ENCODE results near the gene WDCP.
"Not testable (repeated sequence)": the region's sequence is repeated elsewhere in the genome, so short reads cannot be mapped to it uniquely, and the experiment has no call there.

WDCP gene

GRCh38 chr2:24046930-24047702 lies at the start of gene WDCP:
Gene WDCP (minus strand): TSS chr2:24047391. CDS start chr2:24039494, 7,897 bp downstream.
- peak; percentile 99 for DNase-seq

- not testable (repeated sequence) for DNase-seq
These were observed 48.0 kb upstream of the WDCP start for GRCh38 chr2:24095171-24095677.

- DNase-seq: not testable (repeated sequence)
These were observed 46.1 kb upstream of the WDCP start for GRCh38 chr2:24093270-24093669.

DNA sequence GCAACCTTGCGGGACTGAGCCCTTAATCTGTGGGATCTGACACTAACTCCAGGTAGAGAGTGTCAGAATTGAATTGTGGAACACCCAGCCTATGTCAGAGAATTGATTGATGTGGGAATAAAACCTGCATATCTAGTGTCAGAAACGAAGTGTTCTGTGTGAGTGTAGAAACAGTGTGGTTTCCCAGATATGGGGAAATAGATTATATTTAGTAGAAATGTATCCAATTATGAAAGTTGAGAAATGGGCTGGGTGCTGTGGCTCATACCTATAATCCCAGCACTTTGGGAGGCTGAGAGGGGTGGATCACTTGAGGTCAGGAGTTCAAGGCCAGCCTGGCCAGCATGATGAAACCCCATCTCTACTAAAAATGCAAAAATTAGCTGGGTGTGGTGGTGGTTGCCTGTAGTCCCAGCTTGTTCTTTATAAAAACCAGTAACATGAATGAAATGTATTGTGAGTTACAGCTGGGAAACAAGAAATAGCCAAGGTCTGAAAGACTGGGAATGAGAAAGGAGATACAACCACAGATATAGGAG lies 41.7 kb upstream of the WDCP start:
- no peak for DNase-seq

DNA sequence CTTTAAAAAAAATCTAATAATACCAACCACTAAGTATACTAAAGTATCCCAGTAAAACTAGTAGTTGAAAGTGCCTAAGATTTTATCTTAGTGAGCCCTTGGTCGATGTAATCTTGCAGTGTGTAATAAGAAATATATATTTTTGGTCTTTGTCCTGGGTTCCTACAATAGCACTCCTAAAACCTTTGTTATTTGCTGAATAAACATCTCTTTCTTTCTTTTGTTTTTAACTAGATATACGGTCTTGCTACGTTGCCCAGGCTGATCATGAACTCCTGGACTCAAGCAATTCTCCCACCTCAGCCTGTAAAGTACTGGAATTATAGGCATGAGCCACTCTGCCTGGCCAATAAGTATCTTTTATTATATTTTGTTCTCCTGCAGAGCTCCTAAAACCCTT lies 39.8 kb upstream of the WDCP start:
- DNase-seq: no peak

DNA sequence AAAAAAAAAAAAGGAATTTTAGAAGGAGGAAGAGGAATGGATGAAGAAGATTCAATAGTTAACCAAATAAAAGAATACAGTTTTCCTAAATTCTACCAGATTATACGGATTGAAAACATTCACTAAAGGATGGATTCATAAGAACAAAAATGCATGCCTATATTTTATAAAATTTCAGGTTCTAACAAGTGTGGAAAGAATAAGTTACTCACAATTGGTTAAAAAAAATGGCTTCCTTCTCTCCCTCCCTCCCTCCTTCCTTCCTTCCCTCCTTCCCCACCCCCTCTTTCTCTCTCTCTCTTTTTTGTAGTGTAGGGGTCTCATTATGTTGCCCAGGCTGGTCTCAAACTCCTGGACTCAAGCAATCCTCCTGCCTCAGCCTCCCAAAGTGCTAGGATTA lies 39.0 kb upstream of the WDCP start:
- no peak for DNase-seq

GRCh38 chr2:24085200-24085489 lies 38.0 kb upstream of the WDCP start:
- DNase-seq: no peak

DNA sequence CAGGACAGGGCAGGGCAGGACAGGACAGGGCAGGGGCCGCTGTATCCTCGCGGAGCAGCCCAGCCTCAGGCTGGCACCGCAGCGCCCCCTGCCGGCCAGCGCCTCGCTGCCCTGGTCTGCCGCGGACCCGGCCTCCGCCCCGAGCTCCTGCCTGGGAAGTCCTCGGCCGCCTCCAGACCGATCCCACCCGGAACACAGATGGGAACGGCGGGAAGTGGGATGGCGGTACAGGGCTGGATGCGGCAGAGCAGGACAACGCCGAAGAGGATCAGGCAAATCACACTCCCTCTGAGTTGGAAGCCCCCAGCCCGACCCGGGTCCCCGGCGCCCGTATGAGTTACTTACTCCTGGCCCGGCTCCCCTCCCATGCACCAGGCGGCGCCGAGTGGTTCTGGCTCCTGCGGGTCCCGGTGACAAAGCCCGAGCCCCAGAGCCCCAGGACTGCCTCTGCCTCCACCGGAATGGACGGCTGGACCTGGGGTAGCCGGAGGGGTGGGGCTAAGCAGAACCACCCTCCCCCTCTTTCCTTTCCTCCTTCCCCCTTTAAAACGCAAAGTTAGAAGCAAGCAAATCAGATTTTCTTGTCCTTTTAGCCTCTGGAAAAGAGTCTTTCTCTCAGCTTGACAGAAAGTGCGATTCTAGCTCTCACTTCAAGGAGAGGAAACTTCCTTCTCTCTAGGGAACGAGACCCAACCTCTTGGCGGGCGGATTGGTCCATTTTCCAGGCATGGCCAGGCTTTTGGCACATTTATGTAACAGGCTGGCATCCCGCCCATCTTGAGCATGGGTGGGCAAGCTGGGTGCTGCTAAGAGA lies 37.4 kb upstream of the WDCP start, which contains the start of gene TP53I3:
Gene TP53I3 (minus strand): TSS at position 449 of the 814 bp plus-strand sequence. CDS start 508 bp downstream, outside the sequence.
- peak; percentile 79 to 81 for DNase-seq

- DNase-seq: peak; percentile 95 to 98
These were observed 36.6 kb upstream of the WDCP start for GRCh38 chr2:24083567-24084385.

DNA sequence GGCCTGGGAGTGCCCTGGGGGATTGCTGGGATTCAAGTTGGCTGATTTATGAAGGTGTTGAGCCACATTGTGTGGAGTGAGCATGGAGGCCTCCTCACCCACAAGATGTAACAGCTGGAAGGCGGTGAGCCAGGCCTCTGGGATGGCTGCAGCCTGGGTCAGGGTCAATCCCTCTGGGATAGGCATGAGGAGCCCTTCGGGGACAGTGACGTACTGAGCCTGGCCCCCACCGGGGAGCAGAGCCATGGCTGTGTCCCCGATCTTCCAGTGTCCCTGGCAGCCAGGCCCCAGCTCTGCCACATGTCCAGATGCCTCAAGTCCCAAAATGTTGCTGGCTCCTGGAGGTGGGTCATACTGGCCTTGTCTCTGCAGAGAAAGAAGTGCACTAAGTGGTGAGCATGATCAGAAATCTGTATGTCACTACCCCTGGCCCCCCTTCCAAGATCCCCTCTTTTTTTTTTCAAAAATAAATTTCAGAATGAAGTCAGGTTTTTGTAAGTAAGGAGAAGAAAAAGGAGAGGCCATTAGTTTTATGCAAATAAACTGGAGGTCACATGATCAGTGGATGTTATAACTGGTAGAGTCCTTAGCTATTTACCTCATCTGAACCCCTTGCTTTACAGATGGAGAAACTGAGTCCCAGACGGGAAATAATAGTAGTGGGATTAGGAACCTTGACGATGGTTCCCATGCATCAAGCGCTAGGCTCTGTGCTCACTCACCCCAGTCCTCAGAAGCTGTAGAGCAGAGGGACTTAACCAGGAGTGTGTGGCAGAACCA lies 35.8 kb upstream of the WDCP start:
- DNase-seq: no peak

DNA sequence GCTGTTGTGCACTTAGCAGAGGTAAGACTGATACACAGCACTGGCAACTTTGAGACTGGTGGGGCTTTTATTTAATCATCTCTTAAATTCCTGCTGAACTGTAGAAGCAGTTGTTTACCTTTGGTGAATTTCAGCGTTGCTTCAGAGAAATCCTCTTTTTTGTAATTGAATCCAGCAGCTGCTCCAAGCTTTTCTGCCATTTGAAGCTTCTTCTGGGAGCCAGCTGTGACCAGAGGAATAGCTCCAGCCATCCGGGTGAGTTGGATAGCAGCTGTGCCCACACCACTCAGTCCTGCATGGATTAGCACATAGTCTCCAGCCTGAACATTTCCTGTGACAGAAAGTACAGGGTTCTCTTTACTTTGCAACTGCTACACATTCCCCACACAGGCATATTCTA lies 33.5 kb upstream of the WDCP start:
- DNase-seq: no peak

- DNase-seq: peak; percentile 14 to 22
These were observed 30.7 kb upstream of the WDCP start for GRCh38 chr2:24077879-24078278.

GRCh38 chr2:24077535-24077877 lies 30.3 kb upstream of the WDCP start:
- DNase-seq: peak in 1 of 2 experiments; percentile 27

- DNase-seq: peak; percentile 34 to 49
These were observed 29.8 kb upstream of the WDCP start for GRCh38 chr2:24076849-24077534.

- peak; percentile 98 for DNase-seq
These were observed 29.0 kb upstream of the WDCP start, which contains the start of gene SF3B6 for GRCh38 chr2:24075915-24076848. Gene SF3B6 (minus strand): TSS chr2:24076326. CDS start chr2:24076229, 97 bp downstream.

DNA sequence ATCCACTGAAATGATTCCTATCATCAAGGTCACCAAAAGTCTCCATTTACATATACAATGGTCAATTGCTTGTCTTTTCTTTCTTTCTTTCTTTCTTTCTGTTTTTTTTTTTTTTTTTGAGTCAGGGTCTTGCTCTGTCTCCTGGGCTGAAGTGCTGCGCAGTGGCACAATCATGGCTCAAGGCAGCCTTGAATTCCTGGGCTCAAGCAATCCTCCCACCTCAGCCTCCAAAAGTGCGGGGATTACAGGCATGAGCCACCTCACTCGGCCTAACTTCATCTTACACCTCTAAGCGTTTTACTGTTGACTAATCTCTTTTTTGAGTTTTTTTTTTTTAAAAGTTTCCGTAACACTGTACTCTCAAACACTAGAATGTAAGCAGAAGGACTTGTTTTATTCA lies 28.1 kb upstream of the WDCP start:
- no peak for DNase-seq

GRCh38 chr2:24073816-24074215 lies 26.6 kb upstream of the WDCP start:
- no peak for DNase-seq

DNA sequence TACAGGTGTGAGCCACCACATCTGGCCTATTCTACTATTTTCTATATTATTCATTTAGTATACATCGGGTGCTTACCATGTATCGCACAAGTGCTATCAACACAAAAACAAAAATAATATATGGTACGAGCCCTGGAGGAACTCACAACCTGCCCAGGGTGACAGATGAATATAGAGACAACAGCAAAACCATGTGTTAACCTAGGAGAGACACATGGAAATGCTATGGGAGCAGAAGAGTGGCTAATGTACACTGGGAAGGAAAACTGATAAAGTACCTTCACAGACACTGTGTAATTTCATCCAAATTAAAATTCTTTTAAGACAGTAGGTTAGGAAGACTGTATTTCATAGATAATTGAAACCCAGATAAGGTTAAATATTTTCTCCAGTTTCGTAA lies 25.1 kb upstream of the WDCP start:
- no peak for DNase-seq

- DNase-seq: no peak
These were observed 18.1 kb upstream of the WDCP start for GRCh38 chr2:24065341-24065740.

Data from Kasumi-1 (cell line).